ENCODE results near the gene CNIH3. TPM values are rescaled to one million over a fixed set of nuclear protein-coding genes. Genes with fewer than 3 reads are reported as not detected.

CNIH3 gene
- total RNA-seq, 1 experiment from 2014 or later = 4.2 TPM

DNA sequence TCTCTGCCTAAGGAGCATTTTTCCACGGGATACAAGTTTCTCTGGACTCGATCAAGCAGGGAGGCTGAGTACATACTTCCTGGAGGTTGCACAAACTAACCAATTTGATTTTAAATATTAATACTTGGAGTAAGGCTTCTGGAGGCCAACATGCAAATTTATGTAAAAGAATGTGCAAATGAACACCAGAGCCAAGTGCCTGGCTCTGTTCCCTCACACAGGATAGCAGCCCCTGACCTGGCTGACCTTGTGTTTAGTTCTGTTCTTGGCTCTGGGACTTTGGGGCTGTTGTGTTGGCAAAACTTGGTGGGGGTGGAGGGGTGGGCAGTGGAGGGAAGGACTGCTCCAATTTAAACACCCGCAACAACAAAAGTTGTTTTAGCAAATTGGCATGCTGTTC is 34.2 kb downstream of the CNIH3 start:
- Histone ChIP-seq H4K5ac (ENCODE audit: insufficient read length, low read depth, low read length) (no peak overlapping the region), H3K56ac (ENCODE audit: insufficient read length, low read depth, low read length) (no peak overlapping the region), H3K23ac (ENCODE audit: insufficient read length, low read depth, low read length) (no peak overlapping the region), H4K20me1 (ENCODE audit: control insufficient read depth, insufficient read depth, insufficient read length) (no peaks in the 10 kb centered on the region), H4K8ac (replicated peaks; ENCODE audit: insufficient read length, low read depth, low read length) (no peak overlapping the region), H3K27ac (ENCODE audit: insufficient read length, low read depth, low read length) (no peak overlapping the region), H2BK20ac (ENCODE audit: low read depth, low read length, poor library complexity, severe bottlenecking) (no peak overlapping the region), H3K14ac (ENCODE audit: insufficient read depth, low read length) (no peak overlapping the region), H2BK12ac (ENCODE audit: insufficient read length, low read depth, low read length) (no peak overlapping the region), H3T11ph (ENCODE audit: low read length) (no peak overlapping the region), H2AFZ (ENCODE audit: low read length) (no peak overlapping the region), H2BK15ac (ENCODE audit: low read depth, low read length) (no peak overlapping the region), H3K79me2 (ENCODE audit: insufficient read depth, low read length) (no peaks in the 10 kb centered on the region), H3K4me1 (ENCODE audit: insufficient read depth, low read length) (no peaks in the 10 kb centered on the region; the same call in 1 of the 2 replicates), H2AK5ac (ENCODE audit: insufficient read length, low read length) (no peak overlapping the region), H2BK5ac (ENCODE audit: insufficient read length, low read length) (no peak overlapping the region), H3K18ac (ENCODE audit: insufficient read length, low read depth, low read length) (no peak overlapping the region), H3K23me2 (ENCODE audit: insufficient read length, low read depth, low read length, poor library complexity, severe bottlenecking) (no peaks in the 10 kb centered on the region), H3K9me3 (ENCODE audit: control insufficient read depth, low read depth, low read length) (no peaks in the 10 kb centered on the region), H3K27me3 (ENCODE audit: insufficient read depth, low read length) (no peaks in the 10 kb centered on the region), H3K4me2 (ENCODE audit: insufficient read depth, insufficient read length, low read length) (no peak overlapping the region), H3K79me1 (ENCODE audit: insufficient read depth, low read depth, low read length, poor library complexity, severe bottlenecking) (no peaks in the 10 kb centered on the region), H4K91ac (ENCODE audit: insufficient read length, low read depth, low read length) (no peak overlapping the region), H2BK120ac (ENCODE audit: low read depth, low read length, poor library complexity, severe bottlenecking) (no peak overlapping the region), H3K9ac (ENCODE audit: extremely low read depth, insufficient read length, low read length) (no peak overlapping the region), H3K4ac (ENCODE audit: low read depth, low read length) (no peak overlapping the region)
- no peaks in the 10 kb centered on the region for H3K9me3 Mint-ChIP-seq
- DNase-seq = no peak
- peaks cover 6% of the 10 kb centered on the region for H3K27me3 Mint-ChIP-seq (ENCODE audit: low read depth)
- no peak overlapping the region; a peak in 1 of 7 replicates for H3K27ac Mint-ChIP-seq
- no CpG with 5 or more reads among the region's 3 CpGs for WGBS (ENCODE audit: extremely low coverage, insufficient read length, low lambda C conversion rate)
- TF ChIP-seq, protein P1, sequence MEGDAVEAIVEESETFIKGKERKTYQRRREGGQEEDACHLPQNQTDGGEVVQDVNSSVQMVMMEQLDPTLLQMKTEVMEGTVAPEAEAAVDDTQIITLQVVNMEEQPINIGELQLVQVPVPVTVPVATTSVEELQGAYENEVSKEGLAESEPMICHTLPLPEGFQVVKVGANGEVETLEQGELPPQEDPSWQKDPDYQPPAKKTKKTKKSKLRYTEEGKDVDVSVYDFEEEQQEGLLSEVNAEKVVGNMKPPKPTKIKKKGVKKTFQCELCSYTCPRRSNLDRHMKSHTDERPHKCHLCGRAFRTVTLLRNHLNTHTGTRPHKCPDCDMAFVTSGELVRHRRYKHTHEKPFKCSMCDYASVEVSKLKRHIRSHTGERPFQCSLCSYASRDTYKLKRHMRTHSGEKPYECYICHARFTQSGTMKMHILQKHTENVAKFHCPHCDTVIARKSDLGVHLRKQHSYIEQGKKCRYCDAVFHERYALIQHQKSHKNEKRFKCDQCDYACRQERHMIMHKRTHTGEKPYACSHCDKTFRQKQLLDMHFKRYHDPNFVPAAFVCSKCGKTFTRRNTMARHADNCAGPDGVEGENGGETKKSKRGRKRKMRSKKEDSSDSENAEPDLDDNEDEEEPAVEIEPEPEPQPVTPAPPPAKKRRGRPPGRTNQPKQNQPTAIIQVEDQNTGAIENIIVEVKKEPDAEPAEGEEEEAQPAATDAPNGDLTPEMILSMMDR (conservative IDR thresholded peaks at IDR 0.05) = no peak
- no peak overlapping the region for H3K4me3 Mint-ChIP-seq
- peaks cover 5 to 10% of the 10 kb centered on the region in 2 experiments; a peak in 2 of 4 replicates for H3K4me1 Mint-ChIP-seq
- H3K36me3 Mint-ChIP-seq (ENCODE audit: insufficient read depth in 1 of 3, low read depth in 3 of 3) = no peaks in the 10 kb centered on the region
